GM12878 (cell line): ENCODE data around the gene PTAFR. TPM values are rescaled to one million over a fixed set of nuclear protein-coding genes. Genes with fewer than 3 reads are reported as not detected.
A peak's percentile ranks its signal among the peaks of the same experiment; 100 is the strongest.

Experiments used
- ASH2L ChIP-seq: fragments of 300-600, 200-600 bp; sonication (generic); IDR thresholded peaks from 2 replicates; pipeline ENCODE4 v1.6.1; 2017; ENCODE audit warnings: low read depth, mild to moderate bottlenecking, borderline replicate concordance
- ATF3 ChIP-seq: IDR thresholded peaks from 2 replicates; pipeline ENCODE4 v1.6.1; 2011; ENCODE audit warnings: low read depth, mild to moderate bottlenecking, low read length, moderate library complexity, borderline replicate concordance; ENCODE audit errors: extremely low read depth
- BACH1 ChIP-seq: fragments of 450-650 bp; IDR thresholded peaks from 2 replicates; pipeline ENCODE4 v1.6.1; 2017; ENCODE audit warnings: mild to moderate bottlenecking, borderline replicate concordance
- BCL3 ChIP-seq: IDR thresholded peaks from 2 replicates; pipeline ENCODE4 v1.6.1; 2011; ENCODE audit warnings: borderline replicate concordance, low read depth, mild to moderate bottlenecking, moderate library complexity, low read length; ENCODE audit not compliant: insufficient read depth, poor library complexity, severe bottlenecking
- CHD1 ChIP-seq: IDR thresholded peaks from 2 replicates; pipeline ENCODE4 v1.6.1; 2012; ENCODE audit warnings: low read depth, low read length, improper control_type of control experiment
- CHD4 ChIP-seq: fragments of 200-600 bp; sonication (generic); IDR thresholded peaks from 2 replicates; pipeline ENCODE4 v1.6.1; 2016; ENCODE audit warnings: mild to moderate bottlenecking
- ELK1 ChIP-seq: IDR thresholded peaks from 2 replicates; pipeline ENCODE4 v1.6.1; 2012; ENCODE audit warnings: low read depth, low read length, improper control_type of control experiment
- ETV6 ChIP-seq, 2 experiments: fragments of 450-650 bp in 1 of 2; IDR thresholded peaks in 1 of 2; conservative IDR thresholded peaks in 1 of 2; 2 replicates each; pipeline ENCODE4 v1.6.1; 2014; ENCODE audit warnings: antibody characterized with exemption in 1 of 2, borderline replicate concordance in 1 of 2, low read depth in 1 of 2, mild to moderate bottlenecking in 1 of 2, moderate library complexity in 1 of 2
- FOXM1 ChIP-seq: IDR thresholded peaks from 2 replicates; pipeline ENCODE4 v1.6.1; 2012; ENCODE audit warnings: low read depth, mild to moderate bottlenecking, inconsistent platforms, low read length, moderate library complexity
- IRF4 ChIP-seq: IDR thresholded peaks from 2 replicates; pipeline ENCODE4 v1.6.1; 2011; ENCODE audit warnings: low read depth, low read length
- MEF2A ChIP-seq: IDR thresholded peaks from 2 replicates; pipeline ENCODE4 v1.6.1; 2011; ENCODE audit warnings: low read depth, mild to moderate bottlenecking, low read length, moderate library complexity; ENCODE audit not compliant: insufficient read depth
- MLLT1 ChIP-seq: fragments of 450-650 bp; IDR thresholded peaks from 2 replicates; pipeline ENCODE4 v1.6.1; 2016; ENCODE audit warnings: mild to moderate bottlenecking
- PML ChIP-seq: IDR thresholded peaks from 2 replicates; pipeline ENCODE4 v1.6.1; 2012; ENCODE audit warnings: low read length, inconsistent platforms
- RUNX3 ChIP-seq: IDR thresholded peaks from 2 replicates; pipeline ENCODE4 v1.6.1; 2012; ENCODE audit warnings: low read length, inconsistent platforms
- SPI1 ChIP-seq: IDR thresholded peaks from 2 replicates; pipeline ENCODE4 v1.6.1; 2011; ENCODE audit warnings: low read depth, mild to moderate bottlenecking, low read length, moderate library complexity, borderline replicate concordance; ENCODE audit not compliant: insufficient read depth
- TCF3 ChIP-seq: IDR thresholded peaks from 2 replicates; pipeline ENCODE4 v1.6.1; 2012; ENCODE audit warnings: low read depth, mild to moderate bottlenecking, low read length, borderline replicate concordance; ENCODE audit not compliant: insufficient read depth
- WRNIP1 ChIP-seq: IDR thresholded peaks from 2 replicates; pipeline ENCODE4 v1.6.1; 2011; ENCODE audit warnings: low read depth, low read length, improper control_type of control experiment, borderline replicate concordance
- ZBTB40 ChIP-seq: fragments of 450-650 bp; IDR thresholded peaks from 2 replicates; pipeline ENCODE4 v1.6.1; 2016; ENCODE audit warnings: mild to moderate bottlenecking, moderate library complexity, borderline replicate concordance
- ZNF217 ChIP-seq: fragments of 450-650 bp; IDR thresholded peaks from 2 replicates; pipeline ENCODE4 v1.6.1; 2017; ENCODE audit warnings: antibody characterized with exemption, mild to moderate bottlenecking
- ZNF24 ChIP-seq: fragments of 450-650 bp; IDR thresholded peaks from 2 replicates; pipeline ENCODE4 v1.6.1; 2017; ENCODE audit warnings: antibody characterized with exemption, mild to moderate bottlenecking
- polyA plus RNA-seq, 11 experiments: library from polyadenylated mRNA; depleted of rRNA in 4 of 11; unstranded in 6 of 11; stranded (reverse) in 5 of 11; fragments of >200 nt; fragmentation: Nextera tagmentation in 4 of 11; fragmentation: Illumina TruSeq in 1 of 11; extraction: Ambion mirVana in 4 of 11; extraction: Trizol in 1 of 11; gene quantifications; 1 replicate in 1 of 11; 2 replicates in 10 of 11; pipeline versions ENCODE4 v1.2.1 to v1.2.3, GENCODE V29; 2011 to 2016; ENCODE audit warnings: inconsistent platforms in 2 of 11, missing spikeins in 2 of 11, low read depth in 1 of 11
- total RNA-seq, 4 experiments: library from RNA; depleted of rRNA in 3 of 4; stranded (reverse); fragments of >200 nt in 3 of 4; fragmentation: Illumina TruSeq in 1 of 4; extraction: Trizol in 1 of 4; gene quantifications; 2 replicates each; pipeline versions ENCODE4 v1.2.1 to v1.2.3, GENCODE V29; 2013 to 2021

The PTAFR gene
- total and polyA plus RNA-seq, 10 of the 15 experiments (the other 5 are each of a cell fraction or from before 2014, with no cell fraction given): 17.5 to 251 (median 27.7) TPM

- TF ChIP-seq ZNF24 (peak; percentile 3), TCF3 (no peak; the same call in 1 of the 2 replicates), CHD1 (no peak), SPI1 (peak; percentile 12; the same call in 1 of the 2 replicates), ASH2L (no peak), PML (peak; percentile 53; the same call in 1 of the 2 replicates), ETV6 (conservative IDR thresholded peaks at IDR 0.05 in 1 of 2, IDR thresholded peaks at IDR 0.05 in 1 of 2; ENCODE audit: borderline replicate concordance in 1 of 2, low read depth in 1 of 2) (peak in 1 of 2 experiments; percentile 98; a peak in 2 of 4 replicates), BCL3 (peak; percentile 86), MEF2A (peak; percentile 84), RUNX3 (peak; percentile 88), MLLT1 (peak; percentile 88), ZBTB40 (no peak), IRF4 (peak; percentile 100), WRNIP1 (no peak), CHD4 (no peak), ATF3 (no peak), ELK1 (no peak), BACH1 (peak; percentile 85; the same call in 1 of the 2 replicates), FOXM1 (peak; percentile 97), ZNF217 (0 out of 2 replicates have a peak, but pooled peaks have one; percentile 55)
These were observed 23.1 kb upstream of the PTAFR start (continued) for GRCh38 chr1:28199328-28200233.
